ENCODE results near the gene TENT4B.

DNA sequence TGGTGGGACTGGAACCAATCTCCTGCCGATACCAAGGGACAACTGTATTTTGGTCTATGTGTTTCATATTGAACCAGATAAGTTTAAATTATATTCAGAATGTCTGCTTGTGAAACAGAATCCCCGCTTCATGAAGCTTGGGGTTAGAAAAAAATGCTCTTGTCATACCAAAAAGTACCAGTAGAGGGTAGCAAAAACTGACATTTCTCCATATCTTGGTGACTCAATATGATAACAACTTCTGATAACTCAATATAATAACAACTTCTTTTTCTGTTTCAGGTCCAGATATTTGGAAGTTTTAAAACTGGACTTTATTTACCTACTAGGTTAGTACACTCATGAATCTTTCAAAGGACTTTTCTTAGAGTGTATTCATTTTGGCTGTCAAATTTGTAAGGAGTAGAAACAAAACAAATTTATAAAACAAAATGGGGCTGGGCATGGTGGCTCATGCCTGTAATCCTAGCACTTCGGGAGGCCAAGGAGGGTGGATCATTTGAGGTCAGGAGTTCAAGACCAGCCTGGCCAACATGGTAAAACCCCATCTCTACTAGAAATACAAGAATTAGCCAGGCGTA, 60.9 kb downstream of the TENT4B start:
- TF ChIP-seq EZH2 (IDR thresholded peaks at IDR 0.05; ENCODE audit: low read length, missing control alignments) = no peak
- peak; percentile 55 to 67 for TF ChIP-seq CTCF (conservative IDR thresholded peaks at IDR 0.05 in 1 of 2, IDR thresholded peaks at IDR 0.05 in 1 of 2; ENCODE audit: low read depth in 1 of 2, low read length in 2 of 2)
